Mucosa of rectum (tissue), 2 donors: ENCODE measurements around the gene PALLD.

Experiments used
- H3K27ac ChIP-seq, 2 donors: one replicate each; pipeline ENCODE4 v1.7.0; 2013; ENCODE audit warnings: inconsistent platforms in 2 of 2, low read depth in 2 of 2, low read length in 2 of 2
- H3K27me3 ChIP-seq, 2 donors: one replicate each; pipeline ENCODE4 v1.7.0; 2013; ENCODE audit warnings: low read length in 2 of 2; ENCODE audit not compliant: control insufficient read depth in 2 of 2, insufficient read depth in 2 of 2
- H3K36me3 ChIP-seq, 2 donors: one replicate each; pipeline ENCODE4 v1.7.0; 2013; ENCODE audit warnings: low read length in 2 of 2; ENCODE audit not compliant: control insufficient read depth in 2 of 2, insufficient read depth in 2 of 2
- H3K4me1 ChIP-seq, 2 donors: one replicate each; pipeline ENCODE4 v1.7.0; 2013; ENCODE audit warnings: low read length in 2 of 2, mild to moderate bottlenecking in 1 of 2; ENCODE audit not compliant: control insufficient read depth in 2 of 2, insufficient read depth in 2 of 2
- H3K4me3 ChIP-seq, 2 donors: one replicate each; pipeline ENCODE4 v1.7.0; 2013; ENCODE audit warnings: low read length in 2 of 2
- H3K9ac ChIP-seq, 2 donors: one replicate each; pipeline ENCODE4 v1.7.0; 2013; ENCODE audit warnings: low read length in 2 of 2, low read depth in 1 of 2, mild to moderate bottlenecking in 1 of 2
- H3K9me3 ChIP-seq, 2 donors: one replicate each; pipeline ENCODE4 v1.7.0; 2013; ENCODE audit warnings: low read length in 2 of 2; ENCODE audit not compliant: control insufficient read depth in 2 of 2
- donor health status: healthy.
- donor health status: Normal muscosa, but diverticular disease.

PALLD gene

GRCh38 chr4:168566726-168567125 lies 69.9 kb downstream of the PALLD start:
- no peak overlapping the region for H3K4me3 ChIP-seq
- no peak overlapping the region for H3K27ac ChIP-seq
- no peaks in the 10 kb centered on the region for H3K36me3 ChIP-seq
- H3K4me1 ChIP-seq: peaks cover 0 to 8% of the 10 kb centered on the region in 2 donors
- no peaks in the 10 kb centered on the region for H3K9me3 ChIP-seq
- no peak overlapping the region for H3K9ac ChIP-seq
- H3K27me3 ChIP-seq: no peaks in the 10 kb centered on the region

GRCh38 chr4:168569066-168569930 lies 72.4 kb downstream of the PALLD start:
- no peaks in the 10 kb centered on the region for H3K36me3 ChIP-seq
- no peaks in the 10 kb centered on the region for H3K9me3 ChIP-seq
- H3K4me1 ChIP-seq: peaks cover 0 to 6% of the 10 kb centered on the region in 2 donors
- H3K9ac ChIP-seq: no peak overlapping the region
- H3K27ac ChIP-seq: peak overlapping the region; percentile 44 to 50
- peak overlapping the region; percentile 27 to 51 for H3K4me3 ChIP-seq
- no peaks in the 10 kb centered on the region for H3K27me3 ChIP-seq

GRCh38 chr4:168569931-168570276 lies 73.1 kb downstream of the PALLD start:
- peak overlapping the region in 1 of 2 donors; percentile 51 for H3K4me3 ChIP-seq
- peak overlapping the region; percentile 44 to 50 for H3K27ac ChIP-seq
- H3K9ac ChIP-seq: no peak overlapping the region
- H3K27me3 ChIP-seq: no peaks in the 10 kb centered on the region
- no peaks in the 10 kb centered on the region for H3K9me3 ChIP-seq
- no peaks in the 10 kb centered on the region for H3K36me3 ChIP-seq
- peaks cover 0 to 6% of the 10 kb centered on the region in 2 donors for H3K4me1 ChIP-seq

- H3K36me3 ChIP-seq: no peaks in the 10 kb centered on the region
- peaks cover 0 to 6% of the 10 kb centered on the region in 2 donors for H3K4me1 ChIP-seq
- no peak overlapping the region for H3K4me3 ChIP-seq
- no peak overlapping the region for H3K9ac ChIP-seq
- no peaks in the 10 kb centered on the region for H3K27me3 ChIP-seq
- no peak overlapping the region for H3K27ac ChIP-seq
- no peaks in the 10 kb centered on the region for H3K9me3 ChIP-seq
Observed at GRCh38 chr4:168570466-168570865, 73.6 kb downstream of the PALLD start.

GRCh38 chr4:168572002-168572401 lies 75.2 kb downstream of the PALLD start:
- no peak overlapping the region for H3K27ac ChIP-seq
- no peak overlapping the region for H3K4me3 ChIP-seq
- H3K36me3 ChIP-seq: no peaks in the 10 kb centered on the region
- H3K9me3 ChIP-seq: no peaks in the 10 kb centered on the region
- H3K4me1 ChIP-seq: peaks cover 0 to 6% of the 10 kb centered on the region in 2 donors
- no peaks in the 10 kb centered on the region for H3K27me3 ChIP-seq
- H3K9ac ChIP-seq: no peak overlapping the region

- Histone ChIP-seq H3K4me3 (no peak overlapping the region), H3K9me3 (no peaks in the 10 kb centered on the region), H3K27me3 (no peaks in the 10 kb centered on the region), H3K27ac (no peak overlapping the region), H3K36me3 (no peaks in the 10 kb centered on the region), H3K9ac (no peak overlapping the region), H3K4me1 (peaks cover 0 to 6% of the 10 kb centered on the region in 2 donors)
Observed at GRCh38 chr4:168573870-168574269, 77.0 kb downstream of the PALLD start.

- Histone ChIP-seq H3K27me3 (no peaks in the 10 kb centered on the region), H3K9ac (no peak overlapping the region), H3K9me3 (no peaks in the 10 kb centered on the region), H3K36me3 (no peaks in the 10 kb centered on the region), H3K4me1 (no peaks in the 10 kb centered on the region), H3K27ac (no peak overlapping the region), H3K4me3 (no peak overlapping the region)
Observed at GRCh38 chr4:168574581-168575295, 77.9 kb downstream of the PALLD start.

- Histone ChIP-seq H3K9me3 (no peaks in the 10 kb centered on the region), H3K36me3 (no peaks in the 10 kb centered on the region), H3K4me1 (no peaks in the 10 kb centered on the region), H3K4me3 (no peak overlapping the region), H3K9ac (no peak overlapping the region), H3K27ac (no peak overlapping the region), H3K27me3 (no peaks in the 10 kb centered on the region)
Observed at GRCh38 chr4:168575473-168575872, 78.6 kb downstream of the PALLD start.

- H3K9me3 ChIP-seq: no peaks in the 10 kb centered on the region
- H3K27ac ChIP-seq: no peak overlapping the region
- H3K4me3 ChIP-seq: no peak overlapping the region
- no peaks in the 10 kb centered on the region for H3K4me1 ChIP-seq
- no peaks in the 10 kb centered on the region for H3K27me3 ChIP-seq
- no peaks in the 10 kb centered on the region for H3K36me3 ChIP-seq
- no peak overlapping the region for H3K9ac ChIP-seq
Observed at GRCh38 chr4:168577624-168578023, 80.8 kb downstream of the PALLD start.

GRCh38 chr4:168580228-168580627 lies 83.4 kb downstream of the PALLD start:
- no peak overlapping the region for H3K27ac ChIP-seq
- no peaks in the 10 kb centered on the region for H3K4me1 ChIP-seq
- no peak overlapping the region for H3K9ac ChIP-seq
- H3K9me3 ChIP-seq: no peaks in the 10 kb centered on the region
- H3K4me3 ChIP-seq: no peak overlapping the region
- H3K27me3 ChIP-seq: no peaks in the 10 kb centered on the region
- H3K36me3 ChIP-seq: no peaks in the 10 kb centered on the region
